HepG2 (cell line): ENCODE data around the gene MYO3B. TPM values are rescaled to one million over a fixed set of nuclear protein-coding genes. Genes with fewer than 3 reads are reported as not detected.
A peak's percentile ranks its signal among the peaks of the same experiment; 100 is the strongest.

Source experiments
- ATAC-seq: fragments of 200-7000 bp; cut with Tn5 transposase; 3 replicates; pipeline ENCODE4 v1.9.1; 2020; ENCODE audit warnings: mild to moderate bottlenecking, moderate library complexity
- BruUV-seq: library from RNA; stranded (reverse); fragments of 400-500 nt; replicated peaks from 2 replicates; lab custom pipeline; 2021; lab: Mats Ljungman, UMichigan
- CTCF ChIA-PET: fragments of 300-600 bp; formaldehyde crosslinking; extraction: SDS; loops from one replicate; lab custom pipeline; 2021; ENCODE audit warnings: low total read pairs, inconsistent platforms, low intra/inter-chr PET ratio; lab: Yijun Ruan, JAX
- POLR2A ChIA-PET: fragments of 350-600 bp; sonication (Branson Sonifier 250); formaldehyde crosslinking; loops from one replicate; lab custom pipeline; 2020; ENCODE audit warnings: antibody characterized with exemption, inconsistent platforms; lab: Yijun Ruan, JAX
- DNase-seq: peaks from one replicate; pipeline ENCODE4 v3.0.0-alpha.2; 2015; ENCODE audit warnings: low spot score
- FAIRE-seq: peaks from 3 replicates; lab custom pipeline; 2011; peaks lifted over from hg19 to GRCh38; lab: Jason Lieb, UNC
- H2AFZ ChIP-seq: one replicate; pipeline ENCODE4 v1.6.1; 2011; ENCODE audit warnings: low read length, inconsistent platforms
- H3K27ac ChIP-seq: fragments of 300-600 bp; 3 replicates; pipeline ENCODE4 v1.8.0; 2011; ENCODE audit warnings: mixed run types, mild to moderate bottlenecking, mixed read lengths, low read length, inconsistent platforms; ENCODE audit not compliant: insufficient read depth; ENCODE audit errors: extremely low read length
- H3K27me3 ChIP-seq, 2 experiments: fragments of 200-600 bp in 1 of 2; 2 replicates in 1 of 2; 3 replicates in 1 of 2; pipeline versions ENCODE4 v1.6.0 to v1.8.0; 2011; ENCODE audit warnings: low read length in 2 of 2, mild to moderate bottlenecking in 2 of 2, moderate library complexity in 2 of 2, inconsistent platforms in 1 of 2; ENCODE audit not compliant: insufficient read depth in 2 of 2, control insufficient read depth in 1 of 2
- H3K36me3 ChIP-seq, 2 experiments: fragments of 200-600 bp in 1 of 2; replicated peaks in 1 of 2; 2 replicates in 1 of 2; 3 replicates in 1 of 2; pipeline versions ENCODE4 v1.5.1 to v1.8.0; 2011; ENCODE audit warnings: low read length in 2 of 2, inconsistent platforms in 1 of 2; ENCODE audit not compliant: insufficient read depth in 2 of 2, control insufficient read depth in 1 of 2
- H3K4me1 ChIP-seq: 2 replicates; pipeline ENCODE4 v1.5.1; 2012; ENCODE audit warnings: low read length, inconsistent platforms; ENCODE audit not compliant: insufficient read depth
- H3K4me2 ChIP-seq: 2 replicates; pipeline ENCODE4 v1.6.0; 2011; ENCODE audit warnings: low read depth, low read length, inconsistent platforms
- H3K4me3 ChIP-seq, 3 experiments: fragments of 200-600 bp in 1 of 3; sonication (generic), shearing (Covaris generic) in 1 of 3; replicated peaks in 1 of 3; 2 replicates each; pipeline ENCODE4 v1.5.1; 2011 to 2016; ENCODE audit warnings: low read length in 3 of 3, inconsistent platforms in 2 of 3, low read depth in 2 of 3, mild to moderate bottlenecking in 2 of 3, control low read depth in 1 of 3, mixed read lengths in 1 of 3; ENCODE audit not compliant: insufficient read depth in 1 of 3
- H3K79me2 ChIP-seq: one replicate; pipeline ENCODE4 v1.6.1; 2011; ENCODE audit warnings: low read length, inconsistent platforms; ENCODE audit not compliant: insufficient read depth
- H3K9ac ChIP-seq: 2 replicates; pipeline ENCODE4 v1.6.0; 2011; ENCODE audit warnings: mild to moderate bottlenecking, low read depth, low read length, inconsistent platforms; ENCODE audit not compliant: insufficient read depth
- H3K9me3 ChIP-seq: 2 replicates; pipeline ENCODE4 v1.5.1; 2012; ENCODE audit warnings: mild to moderate bottlenecking, low read length
- H4K20me1 ChIP-seq: 2 replicates; pipeline ENCODE4 v1.6.0; 2011; ENCODE audit warnings: inconsistent platforms, mild to moderate bottlenecking, low read length, moderate library complexity; ENCODE audit not compliant: insufficient read depth
- ATF1 ChIP-seq: IDR thresholded peaks from 2 replicates; pipeline ENCODE4 v1.6.1; 2016; ENCODE audit warnings: mild to moderate bottlenecking, control low read depth
- BHLHE40 ChIP-seq: IDR thresholded peaks from 2 replicates; pipeline ENCODE4 v1.6.1; 2011; ENCODE audit warnings: low read length, improper control_type of control experiment
- DNMT3B ChIP-seq: conservative IDR thresholded peaks from 2 replicates; pipeline ENCODE4 v1.6.1; 2016; ENCODE audit warnings: missing biosample characterization, control low read depth
- ETV5 ChIP-seq: IDR thresholded peaks from 2 replicates; pipeline ENCODE4 v1.6.1; 2018; ENCODE audit warnings: missing biosample characterization, missing genetic modification reagents, inconsistent platforms, borderline replicate concordance
- FOXK1 ChIP-seq: sonication (generic); formaldehyde crosslinking; IDR thresholded peaks from 2 replicates; pipeline ENCODE4 v1.4.0; 2020; ENCODE audit warnings: low read depth, missing genetic modification reagents, borderline replicate concordance
- MBD4 ChIP-seq: IDR thresholded peaks from 2 replicates; pipeline ENCODE4 v1.6.1; 2012; ENCODE audit warnings: low read length, inconsistent platforms, borderline replicate concordance
- MIER2 ChIP-seq: IDR thresholded peaks from 2 replicates; pipeline ENCODE4 v1.6.1; 2016; ENCODE audit warnings: missing biosample characterization, missing genetic modification reagents
- NBN ChIP-seq: fragments of 450-650 bp; conservative IDR thresholded peaks from 2 replicates; pipeline ENCODE4 v1.6.1; 2017
- NR2C2 ChIP-seq: sonication (generic); formaldehyde crosslinking; IDR thresholded peaks from 2 replicates; pipeline ENCODE4 v1.4.0; 2020; ENCODE audit warnings: missing genetic modification reagents, mild to moderate bottlenecking, moderate library complexity, borderline replicate concordance
- PLRG1 ChIP-seq: fragments of 450-650 bp; conservative IDR thresholded peaks from 2 replicates; pipeline ENCODE4 v1.6.1; 2016
- PLSCR1 ChIP-seq: sonication (generic); formaldehyde crosslinking; IDR thresholded peaks from 2 replicates; pipeline ENCODE4 v1.5.0; 2020; ENCODE audit warnings: missing genetic modification reagents, mild to moderate bottlenecking, borderline replicate concordance
- RXRA ChIP-seq: sonication (generic); formaldehyde crosslinking; IDR thresholded peaks from 2 replicates; pipeline ENCODE4 v1.5.1; 2020; ENCODE audit warnings: missing genetic modification reagents
- SNAPC2 ChIP-seq: sonication (generic); formaldehyde crosslinking; IDR thresholded peaks from 2 replicates; pipeline ENCODE4 v1.8.1; 2022; ENCODE audit warnings: mild to moderate bottlenecking, missing genetic modification reagents
- SP1 ChIP-seq, 2 experiments: fragments of 450-650 bp in 1 of 2; sonication (generic) in 1 of 2; formaldehyde crosslinking in 1 of 2; IDR thresholded peaks; 2 replicates each; pipeline versions ENCODE4 v1.4.0 to v1.6.1; 2016 to 2020; ENCODE audit warnings: missing genetic modification reagents in 1 of 2
- TBL1XR1 ChIP-seq: fragments of 150-350 bp; IDR thresholded peaks from 2 replicates; pipeline ENCODE4 v1.6.1; 2014; ENCODE audit warnings: borderline replicate concordance, low read length; ENCODE audit not compliant: partially characterized antibody
- TEAD3 ChIP-seq: optimal IDR thresholded peaks from 2 replicates; pipeline ENCODE3; 2016; ENCODE audit warnings: borderline replicate concordance
- ZFP36 ChIP-seq: fragments of 150-350 bp; IDR thresholded peaks from 2 replicates; pipeline ENCODE4 v1.6.1; 2018; ENCODE audit warnings: borderline replicate concordance, low read length, low read depth; ENCODE audit not compliant: partially characterized antibody
- ZNF12 ChIP-seq: sonication (generic); formaldehyde crosslinking; IDR thresholded peaks from 2 replicates; pipeline ENCODE4 v1.5.0; 2020; ENCODE audit warnings: missing genetic modification reagents
- ZNF329 ChIP-seq: sonication (generic); formaldehyde crosslinking; IDR thresholded peaks from 2 replicates; pipeline ENCODE4 v1.9.0; 2021; ENCODE audit warnings: low read depth, mild to moderate bottlenecking, missing genetic modification reagents
- ZNF510 ChIP-seq: sonication (generic); formaldehyde crosslinking; IDR thresholded peaks from 2 replicates; pipeline ENCODE4 v1.4.0; 2020; ENCODE audit warnings: low read depth, mild to moderate bottlenecking, missing genetic modification reagents
- ZSCAN29 ChIP-seq: sonication (generic); formaldehyde crosslinking; conservative IDR thresholded peaks from 2 replicates; pipeline ENCODE4 v1.4.0; 2020; ENCODE audit warnings: mild to moderate bottlenecking, missing genetic modification reagents
- WGBS: methylation state at CpG from one replicate; pipeline ENCODE4 v1.1.6; 2017; ENCODE audit warnings: low lambda C conversion rate; 5-methylcytosine and 5-hydroxymethylcytosine counted together
- in situ Hi-C: cut with HindIII; loops from 2 replicates; pipeline ENCODE4 v1.10.0; 2017; ENCODE audit warnings: low pct_unique_long_range_greater_than_20kb; ENCODE audit not compliant: extremely low pct_ligation_motif_present
- intact Hi-C: fragments of 100-400 bp; cut with micrococcal nuclease; formaldehyde crosslinking; loops from one replicate; pipeline ENCODE4 v1.10.0; 2022; ENCODE audit not compliant: unreplicated experiment
- polyA plus RNA-seq, 8 experiments: library from polyadenylated mRNA; depleted of rRNA in 3 of 8; stranded (reverse) in 7 of 8; unstranded in 1 of 8; fragments of >200 nt; fragmentation: Illumina TruSeq in 4 of 8; extraction: Trizol in 4 of 8; gene quantifications; 2 replicates each; pipeline versions ENCODE4 v1.2.1 to v1.2.3, GENCODE V29; 2011 to 2016; ENCODE audit warnings: low read depth in 4 of 8, missing spikeins in 1 of 8, mixed read lengths in 1 of 8; ENCODE audit not compliant: insufficient read depth in 1 of 8
- total RNA-seq, 5 experiments: library from RNA; depleted of rRNA; stranded (reverse); fragments of >200 nt; fragmentation: Illumina TruSeq; extraction: Trizol; gene quantifications; 2 replicates each; pipeline ENCODE4 v1.2.3, GENCODE V29; 2016; ENCODE audit warnings: low read depth in 1 of 5

MYO3B gene
- total and polyA plus RNA-seq, 2 of the 13 experiments (the other 11 are each of a cell fraction or from before 2014, with no cell fraction given): 0.01 TPM; not detected in 1

- ATAC-seq: peak; percentile 93
- TF ChIP-seq ZNF510 (CRISPR knock-in tag): peak; percentile 63; the same call in 1 of the 2 replicates
- peak; percentile 65; the same call in 1 of the 2 replicates for TF ChIP-seq MBD4
- peak; percentile 79 for TF ChIP-seq ATF1 (CRISPR knock-in tag)
- TF ChIP-seq ZNF12 (CRISPR knock-in tag): peak; percentile 14; the same call in 1 of the 2 replicates
- TF ChIP-seq NBN: no peak
- TF ChIP-seq RXRA (CRISPR knock-in tag): no peak; the same call in 1 of the 2 replicates
- peak; percentile 49; the same call in 1 of the 2 replicates for TF ChIP-seq MIER2 (CRISPR knock-in tag)
- peak; percentile 81; the same call in 1 of the 2 replicates for TF ChIP-seq ZSCAN29 (CRISPR knock-in tag)
- TF ChIP-seq NR2C2 (CRISPR knock-in tag): peak; percentile 31; the same call in 1 of the 2 replicates
- TF ChIP-seq TEAD3: peak; percentile 89
- no peak; the same call in 1 of the 2 replicates for TF ChIP-seq SNAPC2 (CRISPR knock-in tag)
- peak; percentile 54 for TF ChIP-seq TBL1XR1
- TF ChIP-seq ZNF329 (CRISPR knock-in tag): no peak
- TF ChIP-seq SP1 (IDR thresholded peaks at IDR 0.05): no peak
- 0 out of 2 replicates have a peak, but pooled peaks have one; percentile 39 for TF ChIP-seq SP1 (CRISPR knock-in tag; IDR thresholded peaks at IDR 0.05)
- TF ChIP-seq PLRG1: no peak
- TF ChIP-seq DNMT3B (CRISPR knock-in tag): no peak
- TF ChIP-seq PLSCR1 (CRISPR knock-in tag): no peak
- peak; percentile 82 for TF ChIP-seq BHLHE40
- peak; percentile 97 for TF ChIP-seq ETV5 (CRISPR knock-in tag)
- no peak for TF ChIP-seq ZFP36
- peak; percentile 91; the same call in 1 of the 2 replicates for TF ChIP-seq FOXK1
Observed at GRCh38 chr2:170455617-170456426, 277.9 kb downstream of the MYO3B start.

More at GRCh38 chr2:170455617-170456426, 277.9 kb downstream of the MYO3B start:
- H3K27ac ChIP-seq: peak overlapping the region; percentile 84
- WGBS: 0% methylated on average over 5 of the region's 5 CpGs
- H3K9ac ChIP-seq: peak overlapping the region; percentile 57
- DNase-seq (peak; percentile 98), FAIRE-seq (peak; percentile 90)
- peaks cover 9% of the 10 kb centered on the region for H3K9me3 ChIP-seq
- H3K36me3 ChIP-seq: no peaks in the 10 kb centered on the region
- no peaks in the 10 kb centered on the region for H4K20me1 ChIP-seq
- peaks cover 75% of the 10 kb centered on the region for H3K4me1 ChIP-seq
- TSS peak; percentile 95 for BruUV-seq
- no peaks in the 10 kb centered on the region for H3K27me3 ChIP-seq
- H3K79me2 ChIP-seq: no peaks in the 10 kb centered on the region
- intact Hi-C loops: loop anchor here (1.0 kb wide), 1 partner anchor 259 kb away; the partner anchor contains the start of gene SP5
- peak overlapping the region in 2 of 3 experiments; percentile 23 to 43; a peak in 3 of 6 replicates for H3K4me3 ChIP-seq
- no peak overlapping the region for H2AFZ ChIP-seq
- H3K4me2 ChIP-seq: peak overlapping the region; percentile 67
- CTCF ChIA-PET: no interaction called here
- POLR2A ChIA-PET: interaction anchor here (0.7 to 4.2 kb wide), 19 partner anchors 9 to 473 kb away, joined by 3 to 123 read pairs (median 5); partner anchors contain the start of genes ERICH2, GORASP2 and SP5
- in situ Hi-C loops: loop anchor here (5.0 kb wide), 1 partner anchor 256 kb away; no protein-coding TSS in a partner anchor
